ENCODE measurements around the gene ZNF324. TPM values are rescaled to one million over a fixed set of nuclear protein-coding genes. Genes with fewer than 3 reads are reported as not detected.

Gene ZNF324
- total and polyA plus RNA-seq, 9 of the 15 experiments (the other 6 are each of a cell fraction or from before 2014, with no cell fraction given), result 0.92 to 16.4 (median 5.3) TPM

GRCh38 chr19:58466089-58466759 lies 656 bp upstream of the ZNF324 start:
- H3K9ac ChIP-seq (ENCODE audit: insufficient read depth in 1 of 2, low read depth in 2 of 2, low read length in 2 of 2), result peak overlapping the region; percentile 74 to 97
- H3K27ac ChIP-seq (ENCODE audit: extremely low read depth, low read depth, low read length), result no peak overlapping the region; the same call in 2 of the 3 replicates
- ATAC-seq, result peak; percentile 46
- H3K36me3 ChIP-seq (ENCODE audit: control insufficient read depth, insufficient read depth, low read length), result peaks cover 20% of the 10 kb centered on the region; the same call in 2 of the 3 replicates
- H3K9me3 ChIP-seq (replicated peaks; ENCODE audit: control insufficient read depth, insufficient read depth, low read depth, low read length), result no peaks in the 10 kb centered on the region
- H3K4me2 ChIP-seq (ENCODE audit: insufficient read depth, low read length), result peak overlapping the region; percentile 92
- ChIA-PET POLR2A (interaction anchor here (0.5 to 1.3 kb wide), 6 partner anchors 9 to 104 kb away, joined by 3 to 6 read pairs (median 4); partner anchors contain the start of genes ZNF324B, ZNF446 and ZNF497), CTCF (ENCODE audit: low intra/inter-chr PET ratio) (no interaction called here)
- H3K79me2 ChIP-seq (ENCODE audit: control insufficient read depth, insufficient read depth, low read length), result peaks cover 26% of the 10 kb centered on the region
- no peaks in the 10 kb centered on the region for H3K27me3 ChIP-seq (ENCODE audit: control insufficient read depth in 2 of 2, insufficient read depth in 2 of 2, low read length in 2 of 2)
- peaks cover 10 to 24% of the 10 kb centered on the region in 2 experiments; a peak in 4 of 5 replicates for H3K4me1 ChIP-seq (replicated peaks in 1 of 2; ENCODE audit: control insufficient read depth in 2 of 2, insufficient read depth in 2 of 2, low read length in 2 of 2)
- in situ Hi-C loops (cut with MboI) (no loop called here), intact Hi-C loops (cut with micrococcal nuclease) (loop anchor here (5.0 kb wide), 1 partner anchor 59 kb away; the partner anchor contains the start of gene ZNF584)
- no peak for DNase-seq (ENCODE audit: extremely low read depth in 1 of 4, low spot score in 3 of 4)
- peak overlapping the region; percentile 98 for H2AFZ ChIP-seq (ENCODE audit: low read depth, low read length)
- 29% methylated on average over 18 of the region's 20 CpGs for WGBS (ENCODE audit: insufficient coverage, low coverage, missing lambda C conversion rate)
- BruUV-seq (replicated peaks), result no TSS peak
- H4K20me1 ChIP-seq (replicated peaks; ENCODE audit: control insufficient read depth, insufficient read depth, low read length), result no peaks in the 10 kb centered on the region
- H3K9me1 ChIP-seq (ENCODE audit: control insufficient read depth, insufficient read depth, low read length), result peaks cover 14% of the 10 kb centered on the region
- no peak for FAIRE-seq
- H3K4me3 ChIP-seq, result peak overlapping the region; percentile 71
- TF ChIP-seq ZNF263 (CRISPR knock-in tag; IDR thresholded peaks at IDR 0.05; ENCODE audit: borderline replicate concordance) (no peak), GTF2E2 (tag; IDR thresholded peaks at IDR 0.05) (no peak), ETS1 (conservative IDR thresholded peaks at IDR 0.05; ENCODE audit: control insufficient read depth, low read depth, low read length) (no peak), MEF2D (tag; conservative IDR thresholded peaks at IDR 0.05; ENCODE audit: low read depth) (0 out of 2 replicates have a peak, but pooled peaks have one; percentile 31), NR2F6 (CRISPR knock-in tag; IDR thresholded peaks at IDR 0.05) (0 out of 2 replicates have a peak, but pooled peaks have one; percentile 38), BCOR (IDR thresholded peaks at IDR 0.05) (peak; percentile 66; the same call in 1 of the 2 replicates), ZFPM2 (CRISPR knock-in tag; IDR thresholded peaks at IDR 0.05) (no peak), ZNF174 (CRISPR knock-in tag; IDR thresholded peaks at IDR 0.05) (0 out of 2 replicates have a peak, but pooled peaks have one; percentile 57), ZBTB43 (CRISPR knock-in tag; IDR thresholded peaks at IDR 0.05) (no peak), MXD1 (CRISPR knock-in tag; IDR thresholded peaks at IDR 0.05; ENCODE audit: borderline replicate concordance, poor library complexity, severe bottlenecking) (no peak), E2F5 (CRISPR knock-in tag; IDR thresholded peaks at IDR 0.05) (no peak), RBM17 (IDR thresholded peaks at IDR 0.05; ENCODE audit: borderline replicate concordance, low read depth, low read length) (no peak), EHMT2 (IDR thresholded peaks at IDR 0.05) (no peak), FOXK2 (conservative IDR thresholded peaks at IDR 0.05 in 1 of 2, IDR thresholded peaks at IDR 0.05 in 1 of 2; ENCODE audit: low read depth in 2 of 2) (no peak), CREB3 (tag; conservative IDR thresholded peaks at IDR 0.05; ENCODE audit: low read depth) (no peak), ZNF133 (CRISPR knock-in tag; IDR thresholded peaks at IDR 0.05) (0 out of 2 replicates have a peak, but pooled peaks have one; percentile 1)

All from K562 (cell line).